GM21360 (cell line): ENCODE results near the gene INA.

Experiments used
- ATAC-seq: cut with Tn5 transposase; IDR thresholded peaks from one replicate; pipeline ENCODE4 v1.9.1; 2021; ENCODE audit warnings: mild to moderate bottlenecking, moderate library complexity; ENCODE audit not compliant: unreplicated experiment

The INA gene

GRCh38 chr10:103265717-103266329 lies 11.1 kb upstream of the INA start:
- no peak for ATAC-seq

GRCh38 chr10:103273041-103273441 lies 3.9 kb upstream of the INA start:
- no peak for ATAC-seq

DNA sequence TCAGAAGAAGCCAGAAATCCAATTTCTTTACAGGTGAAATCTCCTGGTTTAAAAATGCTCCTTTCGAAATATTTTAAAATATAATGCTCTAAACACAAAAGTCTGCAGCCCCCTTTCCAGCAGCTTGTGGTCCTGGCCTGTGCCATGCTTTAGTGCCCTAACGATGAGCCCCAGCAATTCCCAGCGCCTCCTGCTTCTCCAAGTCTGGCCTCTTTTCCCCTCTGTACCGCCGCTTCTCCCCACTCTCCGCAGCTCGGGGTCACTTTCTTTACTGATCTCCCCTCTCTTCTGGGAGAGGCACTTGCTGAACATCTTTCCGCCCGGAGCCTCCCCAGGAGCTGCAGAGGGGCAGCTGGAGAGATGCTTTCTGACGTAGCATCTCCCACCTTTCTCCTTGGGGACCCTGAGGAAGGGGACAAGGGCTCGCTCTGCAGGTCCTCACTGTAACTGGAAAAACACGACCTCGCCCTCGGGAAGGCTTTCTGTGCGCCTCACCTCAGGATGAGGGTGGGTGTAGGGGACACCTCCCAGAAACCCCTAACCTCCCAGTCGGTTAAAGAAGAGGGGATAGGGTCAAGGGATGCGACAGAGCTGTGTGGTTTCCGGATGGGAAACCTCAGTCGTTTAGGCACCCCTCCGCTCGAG lies 565 bp upstream of the INA start:
- no peak for ATAC-seq

GRCh38 chr10:103277713-103278536 lies 987 bp downstream of the INA start:
- no peak for ATAC-seq

DNA sequence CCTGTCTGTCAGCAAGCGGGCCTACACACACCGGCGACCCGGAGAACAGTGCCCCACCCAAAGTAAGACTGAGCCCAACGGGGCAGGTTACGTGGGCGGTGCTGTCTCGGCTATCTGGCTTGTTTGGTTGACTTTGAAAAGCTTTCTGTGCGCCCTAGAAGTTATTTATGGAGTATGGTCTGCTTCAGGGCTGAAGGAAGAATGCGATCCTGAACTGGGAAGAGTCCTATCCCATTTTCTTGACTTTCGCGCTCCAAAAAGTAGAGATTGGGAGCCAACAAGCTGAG lies 1.5 kb downstream of the INA start:
- ATAC-seq = no peak

DNA sequence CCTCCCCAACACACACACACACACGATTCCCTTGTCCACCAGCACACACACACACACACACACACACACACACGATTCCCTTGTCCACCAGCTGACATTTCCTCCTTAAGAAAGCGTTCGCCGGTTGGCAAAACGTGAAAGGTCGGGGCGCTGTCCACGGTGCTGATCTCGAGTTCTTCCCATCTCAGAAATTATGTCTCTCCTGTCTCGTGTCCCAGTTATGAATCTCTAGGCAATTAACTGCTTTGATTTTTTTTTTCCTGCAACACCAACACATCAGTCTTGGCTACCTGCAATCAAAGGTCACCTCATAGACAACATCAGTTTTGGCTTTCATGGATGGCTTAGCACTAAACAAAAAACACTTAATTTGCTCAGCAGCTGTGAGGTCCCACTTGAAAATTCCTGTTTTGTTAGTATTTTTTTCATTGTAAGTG lies 1.9 kb downstream of the INA start:
- no peak for ATAC-seq

DNA sequence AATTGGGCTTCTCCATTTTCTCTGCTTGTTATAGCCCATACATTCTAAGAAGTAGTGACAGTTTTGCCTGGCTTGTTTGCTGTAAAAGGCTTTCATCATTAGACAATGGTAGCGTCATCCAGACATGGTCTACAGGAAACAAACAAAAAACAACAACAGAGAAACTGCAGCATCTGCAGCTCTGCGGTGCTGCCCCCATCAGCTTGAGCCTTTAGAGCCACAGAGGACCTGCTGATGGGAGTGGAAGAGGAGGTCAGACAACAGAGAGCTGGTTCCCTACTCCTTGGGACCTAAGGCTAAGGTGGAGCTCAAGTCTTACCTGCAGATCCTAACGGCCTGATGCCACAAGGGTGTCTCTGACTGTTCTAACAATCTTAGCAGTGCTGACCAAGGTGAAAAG lies 3.1 kb downstream of the INA start:
- no peak for ATAC-seq

DNA sequence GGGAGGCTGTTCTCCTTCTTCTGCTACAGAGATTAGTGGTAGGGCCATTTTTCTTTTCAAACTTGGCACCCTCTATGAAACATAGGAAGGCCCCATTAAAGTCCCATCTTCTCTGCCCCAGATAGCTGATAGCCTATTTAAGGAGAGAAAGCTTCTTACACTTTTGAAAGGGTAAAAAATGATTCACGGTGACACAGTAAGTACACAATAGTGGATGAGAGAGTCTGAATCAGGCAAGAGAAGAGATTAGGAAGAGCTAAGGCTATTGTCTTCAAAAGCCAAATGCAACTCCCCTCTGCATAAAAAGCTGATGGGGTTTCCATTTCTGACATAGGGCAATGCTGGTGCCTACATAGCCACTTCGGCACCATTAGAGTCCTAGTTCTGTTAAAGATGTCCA lies 3.6 kb downstream of the INA start:
- no peak for ATAC-seq

- no peak for ATAC-seq
Observed at GRCh38 chr10:103281753-103282152, 4.8 kb downstream of the INA start.

DNA sequence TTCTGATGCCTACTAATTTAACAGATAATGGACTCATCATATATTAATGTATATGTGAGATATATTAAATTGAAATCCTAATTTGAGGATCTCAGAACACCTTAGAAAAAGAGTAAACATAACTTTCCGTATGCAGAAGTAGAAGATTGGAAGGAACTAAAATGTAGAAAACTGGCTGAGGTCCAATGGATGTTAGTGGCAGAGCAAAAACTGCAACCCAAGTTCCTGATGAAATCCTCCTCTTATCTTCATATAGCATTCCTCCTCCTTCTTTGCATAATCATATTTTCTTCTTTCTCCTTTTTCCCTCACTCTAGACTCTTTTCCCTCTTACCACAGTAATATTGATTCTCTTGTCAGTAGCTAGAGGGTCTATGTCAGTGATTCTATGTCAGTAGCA lies 6.0 kb downstream of the INA start:
- ATAC-seq = no peak

DNA sequence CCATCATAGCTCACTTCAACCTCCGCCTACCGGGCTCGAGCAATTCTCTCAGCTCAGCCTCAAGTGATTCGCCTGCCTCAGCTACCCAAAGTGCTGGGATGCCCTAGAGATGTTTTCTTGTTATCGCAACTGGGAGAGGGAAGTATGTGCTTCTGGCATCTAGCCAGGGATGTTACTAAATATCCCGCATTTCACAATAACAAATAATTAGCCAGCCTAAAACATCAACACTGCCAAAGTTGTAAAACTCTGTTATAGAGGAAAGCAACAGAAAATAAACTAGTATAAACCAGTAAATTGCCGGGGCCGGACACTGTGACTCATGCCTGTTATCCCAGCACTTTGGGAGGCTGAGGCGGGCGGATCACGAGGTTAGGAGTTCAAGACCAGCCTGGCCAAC lies 7.2 kb downstream of the INA start:
- ATAC-seq = no peak

GRCh38 chr10:103287992-103288391 lies 11.1 kb downstream of the INA start:
- ATAC-seq = no peak

DNA sequence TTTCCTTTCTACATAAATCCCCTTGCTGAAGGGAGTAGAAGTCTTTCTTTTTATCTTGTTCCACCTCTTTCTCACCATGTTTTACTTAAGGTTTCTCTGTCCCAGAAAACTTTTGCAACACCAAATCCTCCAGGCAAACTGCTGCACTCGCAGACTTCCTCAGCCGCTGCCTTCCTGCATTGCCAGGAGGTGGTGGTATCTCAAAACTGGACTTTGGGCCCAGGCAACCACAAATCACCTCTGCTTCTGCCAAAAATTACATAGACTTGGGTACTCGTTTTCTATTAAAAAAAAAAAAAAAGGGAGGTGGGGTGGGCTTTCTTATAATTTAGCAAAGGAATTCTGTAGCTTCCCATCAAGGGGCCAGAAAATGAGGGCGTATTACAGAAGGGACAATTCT lies 14.7 kb downstream of the INA start:
- ATAC-seq = no peak

GRCh38 chr10:103295374-103296015 lies 18.6 kb downstream of the INA start:
- no peak for ATAC-seq

DNA sequence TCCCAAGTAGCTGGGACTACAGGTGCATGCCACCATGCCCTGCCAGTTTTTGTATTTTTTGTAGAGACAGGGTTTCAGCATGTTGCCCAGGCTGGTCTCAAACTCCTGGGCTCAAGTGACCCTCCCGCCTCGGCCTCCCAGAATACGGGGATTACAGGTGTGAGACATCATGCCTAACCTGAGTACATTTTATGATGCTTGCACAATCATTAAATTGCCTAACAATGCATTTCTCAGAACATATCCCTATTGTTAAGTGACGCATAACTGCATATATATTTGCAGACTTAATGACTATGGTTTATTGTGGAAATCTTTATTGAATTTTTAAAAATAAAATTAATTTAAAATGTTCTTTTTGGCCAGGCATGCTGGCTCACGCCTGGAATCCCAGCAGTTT lies 30.7 kb downstream of the INA start:
- no peak for ATAC-seq

DNA sequence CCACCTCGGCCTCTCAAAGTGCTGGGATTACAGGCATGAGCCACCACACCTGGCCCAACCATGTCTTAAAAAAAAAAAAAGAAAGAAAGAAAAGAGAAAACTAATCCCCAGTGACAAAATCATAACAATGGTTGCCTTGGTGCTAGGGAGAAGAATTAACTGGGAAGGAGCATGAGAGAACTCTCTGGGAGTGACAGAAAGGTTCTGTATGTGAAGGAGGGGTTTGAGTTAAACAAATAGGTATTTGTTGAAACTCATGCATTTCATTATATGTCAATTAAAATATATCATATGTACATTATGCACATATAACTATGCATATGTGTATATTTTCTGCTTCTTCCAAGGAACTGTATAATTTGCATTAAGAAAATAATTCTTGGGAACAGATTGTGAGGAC lies 33.3 kb downstream of the INA start:
- ATAC-seq = no peak

DNA sequence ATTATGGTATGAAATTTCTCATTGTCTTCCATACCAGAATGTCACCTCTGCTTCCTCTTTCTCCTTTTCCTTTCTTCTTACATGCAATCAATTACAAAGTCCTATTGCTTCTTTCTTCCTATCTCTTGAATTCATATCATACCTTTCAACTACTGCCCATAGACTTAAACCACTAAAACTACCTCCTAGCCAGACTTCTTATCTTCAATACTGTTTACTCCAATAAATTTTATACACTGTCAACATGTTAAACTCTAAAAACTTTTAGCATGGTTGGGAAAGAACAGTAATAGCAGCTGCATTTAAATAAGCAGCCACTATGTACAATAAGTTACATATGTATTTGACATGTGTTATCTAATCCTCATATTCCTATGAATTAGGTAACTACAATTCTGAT lies 39.1 kb downstream of the INA start:
- ATAC-seq = no peak

DNA sequence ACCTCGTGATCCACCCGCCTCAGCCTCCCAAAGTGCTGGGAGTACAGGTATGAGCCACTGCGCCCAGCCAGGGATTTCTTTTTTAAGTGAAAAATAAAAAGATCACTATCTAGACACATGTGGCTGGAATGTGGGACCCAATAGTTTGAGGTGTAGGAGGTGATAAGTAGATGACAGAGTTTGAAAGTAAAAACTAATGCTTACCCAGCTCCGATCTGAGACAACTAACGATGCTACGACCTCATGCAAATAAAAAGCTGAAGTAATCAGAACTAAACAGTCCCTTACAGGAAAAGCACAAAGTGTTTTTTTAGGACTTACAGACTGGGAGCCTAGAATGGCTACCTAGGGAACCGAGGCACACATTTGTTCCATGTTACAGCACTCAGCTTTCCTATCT lies 51.0 kb downstream of the INA start:
- no peak for ATAC-seq

DNA sequence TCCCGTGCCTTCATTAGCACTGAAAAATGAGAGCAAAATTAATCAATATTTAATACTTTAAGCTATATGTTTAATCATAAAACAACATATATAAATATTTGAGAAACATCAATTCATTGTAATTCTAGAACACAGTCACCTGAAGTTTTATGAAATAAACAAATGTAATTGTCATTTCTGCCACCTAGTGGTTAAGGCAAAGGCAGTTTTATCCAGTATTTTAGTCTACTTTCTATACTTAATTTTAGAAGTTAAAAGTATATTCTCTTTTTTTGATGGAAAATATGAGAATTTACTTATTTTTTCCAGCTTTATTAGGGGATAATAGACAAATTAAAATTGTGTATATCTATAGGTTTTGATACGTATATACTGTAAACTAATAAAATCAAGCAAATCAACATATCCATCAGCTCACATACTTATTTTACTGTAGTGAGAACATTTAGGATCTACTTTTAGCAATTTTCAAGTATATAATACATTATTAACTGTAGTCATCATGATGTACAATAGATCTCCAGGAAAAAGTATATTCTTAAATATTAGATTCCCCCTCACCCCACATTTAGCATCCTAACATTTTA lies 57.1 kb downstream of the INA start:
- ATAC-seq = no peak

DNA sequence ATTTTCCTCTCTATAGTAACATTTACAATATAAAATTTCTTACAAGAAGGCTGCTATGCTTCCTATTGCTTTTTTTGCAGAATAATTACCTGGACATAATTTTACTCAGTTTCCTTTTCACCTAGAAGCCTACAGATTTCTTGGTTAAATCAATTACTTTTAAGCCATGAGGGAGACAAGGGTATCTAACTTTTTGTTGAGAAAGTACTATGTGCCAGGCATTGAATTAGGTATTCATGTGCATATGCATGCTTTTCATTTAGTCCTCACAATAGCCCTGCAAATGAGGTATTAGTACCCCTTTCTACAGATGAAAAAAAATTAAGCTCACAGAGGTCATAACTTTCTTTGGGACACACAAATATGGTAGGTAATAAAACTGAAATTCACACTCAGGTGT lies 57.6 kb downstream of the INA start:
- ATAC-seq = no peak

DNA sequence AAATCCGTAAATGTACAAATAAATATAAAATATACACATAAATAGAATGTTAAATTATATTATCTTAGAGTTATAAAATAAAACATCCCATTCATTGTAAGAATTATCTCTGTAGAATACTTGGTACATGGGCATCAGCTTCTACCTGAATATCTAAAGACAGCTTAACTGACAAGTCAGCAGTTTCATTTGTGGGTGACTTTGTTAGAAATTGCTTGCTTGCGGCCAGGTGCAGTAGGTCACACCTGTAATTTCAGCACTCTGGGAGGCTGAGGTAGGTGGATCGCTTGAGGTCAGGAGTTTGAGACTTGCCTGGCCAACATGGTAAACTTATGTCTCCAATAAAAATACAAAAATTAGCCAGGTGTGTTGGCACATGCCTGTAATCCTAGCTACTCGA lies 59.4 kb downstream of the INA start:
- no peak for ATAC-seq
